GM18861 (cell line): ENCODE results near the gene FAM47E.
"Not testable (repeated sequence)": the region's sequence is repeated elsewhere in the genome, so short reads cannot be mapped to it uniquely, and the experiment has no call there.

ENCODE experiments used
- ATAC-seq: cut with Tn5 transposase; IDR thresholded peaks from one replicate; pipeline ENCODE4 v1.9.1; 2021; ENCODE audit not compliant: unreplicated experiment

Gene FAM47E

GRCh38 chr4:76224171-76224570 is 27.4 kb upstream of the FAM47E start:
- ATAC-seq: no peak

GRCh38 chr4:76226418-76226817 is 25.1 kb upstream of the FAM47E start:
- ATAC-seq: no peak

GRCh38 chr4:76232681-76233080 is 18.8 kb upstream of the FAM47E start:
- ATAC-seq: no peak

- no peak for ATAC-seq
Measured at GRCh38 chr4:76233083-76233482, 18.4 kb upstream of the FAM47E start.

DNA sequence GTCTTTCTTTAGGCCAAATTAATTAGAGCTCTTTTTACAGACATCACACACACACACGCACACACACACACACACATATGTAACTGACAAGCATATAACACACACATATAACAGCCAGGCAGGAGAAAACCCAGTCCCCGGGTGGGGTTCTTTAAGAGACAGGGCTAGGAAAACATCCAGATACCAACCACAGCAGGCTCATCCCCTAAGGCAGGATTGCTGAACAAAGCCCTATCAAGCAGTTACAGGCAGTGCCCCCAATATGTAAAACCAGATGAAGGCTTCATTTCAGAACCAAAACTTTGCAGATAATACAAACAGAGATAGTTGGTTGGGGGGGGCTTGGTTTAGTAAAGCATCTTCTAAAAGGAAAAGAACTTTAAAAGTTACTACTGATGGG is 18.0 kb upstream of the FAM47E start:
- ATAC-seq: no peak

GRCh38 chr4:76233967-76234678 is 17.4 kb upstream of the FAM47E start:
- no peak for ATAC-seq

DNA sequence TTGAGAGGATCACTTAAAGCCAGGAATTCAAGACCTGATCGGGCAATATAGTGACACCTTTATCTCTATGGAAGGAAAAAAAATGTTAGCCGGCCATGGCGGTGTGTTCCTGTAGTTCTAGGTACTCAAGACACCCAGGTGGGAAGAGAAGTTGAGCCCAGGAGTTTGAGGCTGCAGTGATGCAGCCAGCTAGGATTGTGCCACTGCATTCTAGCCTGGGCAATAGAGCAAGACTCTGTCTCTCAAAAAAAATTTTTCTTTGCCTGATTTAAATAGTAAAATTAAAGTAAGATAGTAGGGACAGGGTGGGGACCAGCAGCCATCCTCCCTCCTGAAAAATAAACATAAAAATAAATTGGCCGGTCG is 16.9 kb upstream of the FAM47E start:
- no peak for ATAC-seq

- no peak for ATAC-seq
Measured at GRCh38 chr4:76235407-76235806, 16.1 kb upstream of the FAM47E start.

DNA sequence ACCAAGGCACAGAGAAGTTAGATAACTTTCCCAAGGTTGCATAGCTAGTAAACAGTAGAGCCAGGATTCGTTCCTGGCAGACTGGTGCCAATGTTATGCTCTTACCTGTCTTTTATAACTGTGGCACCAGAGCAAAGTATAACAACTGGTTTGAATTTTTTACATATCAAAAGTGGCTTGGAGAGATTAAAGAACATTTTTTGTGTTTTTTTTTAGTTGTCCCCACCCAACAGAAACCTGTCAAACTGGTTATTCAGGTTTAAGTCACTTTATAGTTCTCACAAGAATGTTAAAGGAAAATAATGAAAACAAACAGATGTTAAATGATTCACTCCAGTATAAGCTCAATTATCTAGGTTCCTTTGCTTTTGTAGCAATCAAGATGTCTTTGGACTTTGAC is 15.6 kb upstream of the FAM47E start:
- no peak for ATAC-seq

DNA sequence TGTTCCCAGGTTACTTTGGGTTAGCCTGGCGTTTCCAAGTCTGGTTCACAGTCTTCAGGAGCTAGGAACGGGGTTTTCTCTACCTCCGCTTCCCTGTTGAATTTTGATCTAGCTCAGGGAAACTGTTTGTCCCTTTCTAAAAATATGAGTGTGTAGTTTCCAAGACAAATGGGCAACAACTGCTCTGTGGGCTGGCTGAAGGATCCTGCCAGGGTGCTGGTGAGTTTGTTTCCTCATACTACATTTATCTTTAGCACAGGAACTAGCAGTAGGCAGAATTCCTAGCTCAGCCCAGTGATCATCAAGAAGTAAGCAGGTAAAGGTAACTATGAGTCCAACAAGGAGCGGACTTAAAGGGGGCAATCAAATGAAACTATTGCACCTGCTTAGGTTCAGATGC is 13.3 kb upstream of the FAM47E start:
- ATAC-seq: no peak

DNA sequence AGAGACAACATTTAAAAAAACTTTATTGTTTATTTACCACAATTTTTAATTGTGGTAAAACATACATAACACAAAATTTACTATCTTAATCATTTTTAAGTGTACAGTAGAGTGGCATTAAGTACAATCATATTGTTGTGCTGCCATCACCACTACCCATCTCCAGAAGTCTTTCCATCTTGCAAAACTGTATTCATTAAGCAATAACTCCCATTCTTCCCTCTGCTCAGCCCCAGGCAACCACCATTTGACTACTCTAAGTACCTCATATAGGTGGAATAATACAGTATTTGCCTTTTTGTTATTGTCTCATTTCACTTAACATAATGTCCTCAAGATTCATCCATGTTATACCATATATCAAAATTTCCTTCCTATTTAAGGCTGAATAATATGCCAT is 12.8 kb upstream of the FAM47E start:
- ATAC-seq: no peak

- ATAC-seq: no peak
Measured at GRCh38 chr4:76240236-76240635, 11.3 kb upstream of the FAM47E start.

GRCh38 chr4:76243877-76244276 is 7.6 kb upstream of the FAM47E start:
- ATAC-seq: not testable (repeated sequence)

- no peak for ATAC-seq
Measured at GRCh38 chr4:76246025-76246424, 5.5 kb upstream of the FAM47E start.

DNA sequence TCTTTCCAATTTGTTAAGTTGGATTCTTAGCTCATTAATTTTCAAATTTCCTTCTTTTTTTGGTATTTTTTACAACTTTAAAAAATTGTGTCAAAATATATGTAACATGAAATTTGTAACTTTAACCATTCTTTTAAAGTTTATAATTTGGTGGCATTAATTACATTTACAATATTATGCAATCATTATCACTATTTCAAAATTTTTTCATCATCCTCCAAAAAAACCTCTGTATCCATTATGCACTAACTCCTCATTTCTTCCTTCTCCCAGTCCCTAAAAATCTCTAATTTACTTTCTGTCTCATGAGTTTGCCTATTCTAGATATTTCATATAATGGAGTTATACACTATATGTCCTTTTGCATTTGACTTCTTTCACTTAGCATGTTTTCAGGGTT is 4.7 kb upstream of the FAM47E start:
- ATAC-seq: no peak

- ATAC-seq: no peak
Measured at GRCh38 chr4:76250962-76251361, 559 bp upstream of the FAM47E start.

- no peak for ATAC-seq
Measured at GRCh38 chr4:76252271-76252653, 741 bp downstream of the FAM47E start.

- no peak for ATAC-seq
Measured at GRCh38 chr4:76253511-76253910, 2.0 kb downstream of the FAM47E start.

DNA sequence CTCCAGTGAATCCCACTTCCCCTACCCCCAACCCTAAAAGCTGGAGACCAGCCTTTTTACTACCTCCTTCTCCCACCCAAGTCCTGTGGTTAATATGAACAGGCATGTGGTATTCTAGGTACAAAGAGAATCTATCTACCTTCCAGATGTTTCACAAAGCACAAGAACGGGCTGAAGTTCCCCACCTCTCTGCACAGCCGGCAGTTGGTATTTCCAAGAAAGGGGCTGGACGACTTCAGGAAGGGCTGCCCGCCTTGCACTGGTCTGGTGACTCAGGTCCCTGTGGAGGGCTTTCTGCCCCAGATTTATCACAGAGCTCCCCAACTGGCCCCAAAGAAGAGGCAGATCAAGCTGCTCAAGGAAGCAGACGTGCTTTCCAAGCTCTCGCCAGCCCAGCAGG is 4.5 kb downstream of the FAM47E start:
- ATAC-seq: no peak

GRCh38 chr4:76256968-76257367 is 5.4 kb downstream of the FAM47E start:
- ATAC-seq: no peak

DNA sequence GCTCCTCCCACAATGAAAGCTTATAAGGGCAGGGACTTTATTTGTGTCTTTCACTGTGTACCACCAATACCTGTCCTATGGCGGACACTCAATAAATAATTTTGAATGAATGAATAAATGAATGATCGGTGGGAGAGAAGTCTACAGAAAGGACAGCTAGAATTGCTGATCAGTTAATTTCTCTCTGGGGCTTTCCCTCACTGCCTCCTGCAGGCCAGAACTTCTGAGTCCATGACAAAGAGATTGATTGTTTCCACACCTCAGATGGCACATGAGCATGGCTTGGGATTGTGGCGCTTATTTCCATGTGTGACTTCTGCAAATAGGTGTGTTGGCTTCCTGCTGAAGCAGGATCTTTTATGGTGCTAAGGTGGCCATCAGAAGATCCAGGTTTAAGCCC is 6.3 kb downstream of the FAM47E start:
- ATAC-seq: no peak

DNA sequence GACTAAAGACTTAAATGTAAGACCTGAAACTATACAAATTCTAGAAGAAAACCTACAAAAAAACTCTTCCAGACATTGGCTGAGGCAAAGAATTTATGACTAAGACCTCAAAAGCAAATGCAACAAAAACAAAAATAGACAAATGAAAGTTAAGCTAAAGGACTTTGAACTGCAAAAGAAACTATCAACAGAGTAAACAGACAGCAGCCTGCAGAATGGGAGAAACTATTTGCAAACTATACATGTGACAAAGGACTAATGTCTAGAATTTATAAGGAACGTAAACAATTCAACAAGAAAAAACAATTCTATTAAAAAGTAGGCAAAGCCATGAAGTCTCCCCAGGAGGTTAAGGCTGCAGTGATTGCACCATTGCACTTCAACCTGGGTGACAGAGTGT is 9.1 kb downstream of the FAM47E start:
- no peak for ATAC-seq

DNA sequence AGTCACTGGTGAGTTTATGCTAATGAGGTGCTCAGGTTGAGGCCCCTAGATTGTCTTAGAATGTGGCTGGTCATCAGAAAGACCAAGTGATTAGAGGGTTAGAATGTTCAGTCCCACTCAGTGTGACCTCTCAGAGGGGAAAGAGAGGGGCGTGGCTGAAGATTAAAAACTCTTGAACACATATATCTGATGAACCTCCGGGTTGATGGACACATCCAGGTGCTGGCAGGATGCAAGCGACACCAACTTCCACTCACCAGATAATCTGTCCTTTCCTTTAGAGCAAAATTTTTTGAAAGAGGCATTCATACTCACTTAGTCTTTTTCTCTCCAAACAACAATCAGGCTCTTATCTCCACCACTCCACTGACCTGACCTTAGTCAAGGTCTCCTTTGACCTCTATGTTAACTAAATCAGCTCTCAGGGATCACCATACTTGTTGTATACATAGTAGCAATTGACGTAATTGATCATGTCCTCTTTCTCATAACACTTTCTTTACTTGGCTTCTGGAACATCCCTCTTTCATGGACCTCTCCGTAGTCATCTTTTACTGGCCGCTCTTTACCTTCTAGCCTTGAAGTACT is 14.2 kb downstream of the FAM47E start:
- ATAC-seq: no peak
